HG03025 (cell line): ENCODE results near the gene ORC3.
"Not testable (repeated sequence)": the region's sequence is repeated elsewhere in the genome, so short reads cannot be mapped to it uniquely, and the experiment has no call there.

Source experiments
- ATAC-seq: cut with Tn5 transposase; IDR thresholded peaks from one replicate; pipeline ENCODE4 v1.9.1; 2021; ENCODE audit warnings: mild to moderate bottlenecking, moderate library complexity; ENCODE audit not compliant: unreplicated experiment, low FRiP score

The ORC3 gene

GRCh38 chr6:87690441-87690840 lies 100.5 kb downstream of the ORC3 start:
- ATAC-seq = no peak

- ATAC-seq = no peak
Observed at GRCh38 chr6:87692086-87692485, 102.2 kb downstream of the ORC3 start.

- not testable (repeated sequence) for ATAC-seq
Observed at GRCh38 chr6:87696817-87697216, 106.9 kb downstream of the ORC3 start.

GRCh38 chr6:87697581-87698546 lies 107.9 kb downstream of the ORC3 start:
- ATAC-seq = no peak

GRCh38 chr6:87698547-87699006 lies 108.6 kb downstream of the ORC3 start:
- ATAC-seq = no peak

GRCh38 chr6:87699576-87699975 lies 109.6 kb downstream of the ORC3 start:
- no peak for ATAC-seq

GRCh38 chr6:87700397-87701343 lies 110.7 kb downstream of the ORC3 start:
- no peak for ATAC-seq

GRCh38 chr6:87701344-87701675 lies 111.4 kb downstream of the ORC3 start:
- ATAC-seq = peak; percentile 4

GRCh38 chr6:87701676-87702588 lies 112.0 kb downstream of the ORC3 start, which contains the start of gene AKIRIN2:
TSS of gene AKIRIN2 (minus strand) at chr6:87702233. CDS start at chr6:87701684, 549 bp downstream.
- peak; percentile 68 for ATAC-seq

GRCh38 chr6:87702589-87702945 lies 112.6 kb downstream of the ORC3 start:
- ATAC-seq = peak; percentile 6

- ATAC-seq = not testable (repeated sequence)
Observed at GRCh38 chr6:87703039-87703438, 113.1 kb downstream of the ORC3 start.

GRCh38 chr6:87705070-87705691 lies 115.2 kb downstream of the ORC3 start:
- no peak for ATAC-seq

- no peak for ATAC-seq
Observed at GRCh38 chr6:87706187-87706966, 116.4 kb downstream of the ORC3 start.

- not testable (repeated sequence) for ATAC-seq
Observed at GRCh38 chr6:87708581-87709427, 118.9 kb downstream of the ORC3 start.

- no peak for ATAC-seq
Observed at GRCh38 chr6:87710090-87710489, 120.2 kb downstream of the ORC3 start.

GRCh38 chr6:87712713-87713112 lies 122.8 kb downstream of the ORC3 start:
- not testable (repeated sequence) for ATAC-seq

- no peak for ATAC-seq
Observed at GRCh38 chr6:87714093-87714842, 124.3 kb downstream of the ORC3 start.
